Effector memory CD4-positive, alpha-beta T cell (primary cell): ENCODE data around the gene CORO2A.
"Not testable (repeated sequence)": the region's sequence is repeated elsewhere in the genome, so short reads cannot be mapped to it uniquely, and the experiment has no call there.

Experiments
- DNase-seq, 3 donors: peaks; one replicate each; pipeline ENCODE4 v3.0.0-alpha.2; 2020
- H3K27ac ChIP-seq: 2 replicates; pipeline ENCODE4 v1.7.0; 2013; ENCODE audit warnings: mild to moderate bottlenecking, low read length, moderate library complexity; ENCODE audit not compliant: insufficient read depth, poor library complexity, severe bottlenecking
- H3K27me3 ChIP-seq: replicated peaks from 2 replicates; pipeline ENCODE4 v1.7.0; 2013; ENCODE audit warnings: mild to moderate bottlenecking, low read length; ENCODE audit not compliant: insufficient read depth, control insufficient read depth, poor library complexity, severe bottlenecking
- H3K36me3 ChIP-seq: 2 replicates; pipeline ENCODE4 v1.7.0; 2013; ENCODE audit warnings: mild to moderate bottlenecking, low read length, moderate library complexity; ENCODE audit not compliant: control insufficient read depth, insufficient read depth
- H3K4me1 ChIP-seq: 2 replicates; pipeline ENCODE4 v1.7.0; 2013; ENCODE audit warnings: low read length, mild to moderate bottlenecking; ENCODE audit not compliant: control insufficient read depth, insufficient read depth, poor library complexity, severe bottlenecking
- H3K4me3 ChIP-seq: 2 replicates; pipeline ENCODE4 v1.7.0; 2013; ENCODE audit warnings: low read length, low read depth, mild to moderate bottlenecking; ENCODE audit not compliant: insufficient read depth, poor library complexity, severe bottlenecking
- H3K9me3 ChIP-seq: 2 replicates; pipeline ENCODE4 v1.7.0; 2013; ENCODE audit warnings: mild to moderate bottlenecking, low read length, moderate library complexity; ENCODE audit not compliant: control insufficient read depth

CORO2A gene

DNA sequence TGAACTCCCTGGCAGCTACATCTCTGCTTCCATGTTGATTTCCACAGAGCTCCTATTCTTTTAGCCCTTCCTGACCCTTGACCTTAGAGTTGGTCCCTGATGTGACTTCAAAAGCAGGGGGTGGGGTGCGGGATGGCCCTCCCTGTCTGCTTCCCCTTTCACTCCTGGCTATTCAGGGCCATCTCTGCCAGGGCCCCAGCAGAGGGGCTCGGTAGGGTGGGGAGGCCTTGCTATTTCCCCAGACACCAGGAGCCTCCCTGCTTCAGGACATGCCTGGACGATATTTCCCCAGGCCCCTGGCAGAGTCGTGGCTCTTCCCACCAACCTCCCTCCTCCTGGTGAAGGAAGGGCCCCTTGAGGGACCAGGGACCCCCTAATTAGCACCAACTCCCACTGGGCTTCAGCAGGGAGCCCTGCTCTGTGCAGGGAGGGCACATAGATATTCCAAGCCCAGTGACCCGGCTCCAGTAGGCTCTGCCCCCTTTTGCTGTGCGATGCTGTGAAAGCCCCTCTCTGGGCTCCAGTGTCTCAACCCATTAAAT, 17.3 kb downstream of the CORO2A start:
- Histone ChIP-seq H3K27me3 (no peaks in the 10 kb centered on the region), H3K27ac (no peak overlapping the region), H3K4me3 (no peak overlapping the region), H3K36me3 (no peaks in the 10 kb centered on the region), H3K4me1 (peaks cover 3% of the 10 kb centered on the region), H3K9me3 (no peaks in the 10 kb centered on the region)
- DNase-seq, result no peak

DNA sequence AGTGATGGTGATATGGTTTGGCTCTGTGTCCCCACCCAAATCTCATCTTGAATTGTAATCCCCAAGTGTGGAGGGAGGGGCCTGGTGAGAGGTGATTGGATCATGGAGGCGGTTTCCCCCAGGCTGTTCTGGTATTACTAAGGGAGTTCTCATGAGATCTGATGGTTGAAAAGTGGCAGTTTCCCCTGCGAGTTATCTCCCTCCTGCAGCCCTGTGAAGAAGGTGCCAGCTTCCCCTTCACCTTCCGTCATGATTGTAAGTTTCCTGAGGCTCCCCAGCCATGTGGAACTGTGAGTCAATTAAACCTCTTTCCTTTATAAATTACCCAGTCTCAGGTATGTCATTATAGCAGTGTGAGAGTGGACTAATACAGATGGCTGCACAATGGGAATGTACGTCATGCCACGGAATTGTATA, 17.9 kb downstream of the CORO2A start:
- not testable (repeated sequence) for H3K36me3 ChIP-seq, H3K4me1 ChIP-seq, H3K4me3 ChIP-seq, H3K27ac ChIP-seq, H3K27me3 ChIP-seq, DNase-seq, H3K9me3 ChIP-seq

DNA sequence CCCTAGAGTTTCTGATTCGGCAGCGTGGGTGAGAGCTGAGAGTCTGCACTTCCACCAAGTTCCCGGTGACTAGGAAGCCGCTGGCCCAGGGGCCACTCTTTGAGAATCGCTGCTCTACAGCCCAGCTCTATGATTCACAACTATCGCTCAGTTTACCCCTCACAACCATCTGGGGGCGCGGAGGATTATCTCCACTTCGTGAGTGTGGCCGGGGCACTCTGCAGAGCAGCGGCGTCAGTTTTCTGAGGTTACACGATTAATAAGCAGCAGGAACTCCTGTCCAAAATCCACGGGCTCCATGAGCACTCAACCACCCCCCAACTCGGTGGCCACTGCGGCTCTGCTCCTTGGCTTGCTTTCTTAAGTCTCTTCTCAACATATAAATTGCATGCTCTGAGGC, 19.3 kb downstream of the CORO2A start:
- no peaks in the 10 kb centered on the region for H3K27me3 ChIP-seq
- no peaks in the 10 kb centered on the region for H3K9me3 ChIP-seq
- no peak overlapping the region for H3K27ac ChIP-seq
- no peak overlapping the region for H3K4me3 ChIP-seq
- no peaks in the 10 kb centered on the region for H3K36me3 ChIP-seq
- DNase-seq, result no peak
- peaks cover 22% of the 10 kb centered on the region for H3K4me1 ChIP-seq

DNA sequence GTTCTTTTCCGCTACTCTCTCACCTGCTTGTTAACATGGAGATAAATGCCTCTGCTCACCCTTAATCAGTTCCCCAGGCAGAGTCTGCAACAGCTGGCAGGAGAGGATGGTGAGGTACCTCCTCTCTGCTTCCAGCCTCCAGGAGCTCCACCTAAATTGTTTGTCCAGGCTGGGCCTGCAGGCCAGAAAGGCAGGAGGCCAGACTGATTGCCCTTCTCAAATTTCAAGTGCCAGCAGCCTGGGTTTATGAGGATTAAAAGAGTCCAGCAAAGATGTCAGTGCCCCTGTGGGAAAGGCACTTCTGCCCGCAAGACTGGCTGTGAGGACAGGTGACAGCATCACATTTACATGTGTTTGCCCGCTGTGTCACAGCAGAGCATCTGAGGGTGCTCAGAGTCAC, 19.8 kb downstream of the CORO2A start:
- no peaks in the 10 kb centered on the region for H3K9me3 ChIP-seq
- no peaks in the 10 kb centered on the region for H3K27me3 ChIP-seq
- no peaks in the 10 kb centered on the region for H3K36me3 ChIP-seq
- no peak overlapping the region for H3K27ac ChIP-seq
- no peak overlapping the region for H3K4me3 ChIP-seq
- no peak for DNase-seq
- H3K4me1 ChIP-seq, result peaks cover 22% of the 10 kb centered on the region

DNA sequence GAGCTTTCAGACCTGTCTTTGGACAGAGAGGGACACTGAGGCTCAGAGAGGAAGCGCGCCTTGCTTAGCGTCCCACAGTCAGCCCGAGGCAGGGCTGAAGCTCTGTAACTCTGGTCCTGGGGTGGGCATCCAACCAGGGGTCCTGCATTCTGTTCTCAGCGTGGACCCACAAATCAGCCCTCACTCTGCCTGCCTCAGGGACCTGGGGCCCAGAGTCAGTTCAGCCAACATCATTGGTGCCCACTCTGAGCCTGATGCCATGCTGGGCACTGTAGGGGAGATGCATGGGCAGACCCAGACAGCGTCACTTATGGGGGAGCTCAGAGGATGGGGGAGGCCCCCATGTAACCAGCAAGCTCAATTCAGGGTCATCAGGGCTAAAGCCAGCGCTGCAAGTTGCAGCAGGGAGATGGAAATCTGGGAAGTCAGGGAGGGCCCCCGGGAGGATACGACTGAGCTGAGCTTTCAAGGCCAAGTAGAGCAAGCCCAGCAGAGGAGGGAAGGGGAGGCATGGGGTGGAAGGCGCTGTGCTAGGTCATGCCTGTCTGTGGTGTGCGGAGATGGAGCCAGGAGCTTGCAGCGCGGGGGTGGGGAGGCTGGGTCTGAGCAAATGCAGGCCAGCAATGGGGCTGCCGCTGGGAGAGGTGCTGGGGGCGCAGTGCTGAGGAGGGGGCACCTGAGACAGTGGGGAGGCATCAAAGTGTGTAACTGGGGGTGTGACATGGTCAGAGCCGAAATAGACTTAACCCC, 21.1 kb downstream of the CORO2A start:
- DNase-seq, result no peak
- Histone ChIP-seq H3K4me1 (peaks cover 22% of the 10 kb centered on the region), H3K27ac (no peak overlapping the region)

DNA sequence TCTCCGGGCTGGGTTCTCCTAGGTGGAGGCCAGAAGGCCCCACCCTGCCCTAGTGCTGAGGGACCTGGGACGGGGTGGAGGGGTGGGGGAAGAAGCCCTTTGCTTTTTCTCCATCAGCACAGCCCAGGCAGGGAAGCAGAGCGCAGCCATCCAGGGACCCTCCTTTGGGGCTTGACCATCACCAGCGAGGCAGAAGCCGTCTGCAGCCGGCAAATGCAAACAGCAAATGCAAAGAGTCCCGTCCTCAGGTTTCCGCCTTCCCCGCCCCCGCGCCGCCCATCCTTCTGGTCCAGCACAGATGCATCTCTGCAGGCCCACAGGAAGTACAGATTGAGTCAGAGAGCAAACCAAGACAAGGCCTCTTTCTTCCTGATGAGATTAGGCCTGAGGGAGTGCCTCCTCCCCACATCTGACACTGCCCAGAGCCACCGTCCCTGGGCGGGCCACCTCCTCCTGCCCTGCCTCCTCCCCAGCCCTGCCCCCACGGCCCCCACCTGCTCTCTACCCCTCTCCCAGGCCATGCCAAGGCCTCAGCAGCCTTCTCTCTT, 23.4 kb downstream of the CORO2A start:
- Histone ChIP-seq H3K4me3 (no peak overlapping the region), H3K9me3 (no peaks in the 10 kb centered on the region), H3K36me3 (no peaks in the 10 kb centered on the region), H3K4me1 (peaks cover 22% of the 10 kb centered on the region), H3K27ac (peak overlapping the region; percentile 59), H3K27me3 (no peaks in the 10 kb centered on the region)
- peak in 2 of 3 donors; percentile 8 to 12 for DNase-seq

More for the DNA sequence above, 21.1 kb downstream of the CORO2A start:
- H3K27me3 ChIP-seq, result no peaks in the 10 kb centered on the region
- no peak overlapping the region for H3K4me3 ChIP-seq
- no peaks in the 10 kb centered on the region for H3K9me3 ChIP-seq
- no peaks in the 10 kb centered on the region for H3K36me3 ChIP-seq

DNA sequence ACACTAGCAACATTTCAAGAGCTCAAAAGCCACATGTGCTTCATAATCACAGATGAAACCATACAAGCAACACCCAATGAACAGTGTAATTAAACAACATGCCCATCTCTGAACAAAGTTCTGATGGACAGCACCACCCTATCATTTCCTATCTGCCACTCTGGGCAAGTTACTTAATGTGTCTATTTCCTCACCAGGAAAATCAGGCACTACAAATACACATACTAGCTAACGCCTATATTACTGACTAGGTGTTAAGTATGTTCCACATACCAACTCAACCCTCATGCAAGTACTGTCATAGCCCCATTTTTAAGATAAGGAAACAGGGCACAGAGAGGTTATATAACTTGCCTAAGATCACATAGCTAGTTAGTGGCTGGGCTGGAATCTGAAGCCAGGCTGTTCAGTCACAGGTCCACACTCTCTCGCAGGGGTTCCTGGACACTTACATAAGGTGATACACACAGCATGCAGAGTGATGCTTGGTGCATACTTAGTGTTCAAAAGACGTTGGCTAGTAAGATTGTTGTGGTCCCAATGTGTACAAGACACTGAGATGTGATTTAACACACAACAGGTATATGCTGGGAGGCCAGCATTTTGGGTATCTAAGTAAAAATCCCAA, 24.2 kb downstream of the CORO2A start:
- Histone ChIP-seq H3K27ac (peak overlapping the region; percentile 7), H3K9me3 (no peaks in the 10 kb centered on the region), H3K27me3 (no peaks in the 10 kb centered on the region), H3K36me3 (no peaks in the 10 kb centered on the region), H3K4me3 (no peak overlapping the region), H3K4me1 (peaks cover 22% of the 10 kb centered on the region)
- DNase-seq, result no peak

DNA sequence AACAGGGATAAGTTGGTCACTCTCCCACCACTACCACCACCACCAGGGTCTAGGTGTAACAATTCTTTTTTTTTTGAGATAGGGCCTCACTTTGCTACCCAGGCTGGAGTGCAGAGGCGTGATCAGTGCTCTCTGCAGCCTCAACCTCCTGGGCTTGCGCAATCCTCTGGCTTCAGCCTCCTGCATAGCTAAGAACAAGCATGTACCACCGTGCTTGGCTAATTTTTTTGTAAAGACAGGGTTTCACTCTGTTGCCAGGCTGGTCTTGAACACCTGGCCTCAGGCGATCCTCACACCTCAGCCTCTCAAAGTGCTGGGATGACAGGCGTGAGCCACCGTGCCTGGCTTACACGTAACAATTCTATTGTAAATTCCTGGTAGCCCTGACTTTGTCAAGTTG, 27.5 kb downstream of the CORO2A start:
- no peak overlapping the region for H3K4me3 ChIP-seq
- no peaks in the 10 kb centered on the region for H3K27me3 ChIP-seq
- no peak overlapping the region for H3K27ac ChIP-seq
- DNase-seq, result no peak
- no peaks in the 10 kb centered on the region for H3K9me3 ChIP-seq
- no peaks in the 10 kb centered on the region for H3K36me3 ChIP-seq
- H3K4me1 ChIP-seq, result peaks cover 17% of the 10 kb centered on the region

DNA sequence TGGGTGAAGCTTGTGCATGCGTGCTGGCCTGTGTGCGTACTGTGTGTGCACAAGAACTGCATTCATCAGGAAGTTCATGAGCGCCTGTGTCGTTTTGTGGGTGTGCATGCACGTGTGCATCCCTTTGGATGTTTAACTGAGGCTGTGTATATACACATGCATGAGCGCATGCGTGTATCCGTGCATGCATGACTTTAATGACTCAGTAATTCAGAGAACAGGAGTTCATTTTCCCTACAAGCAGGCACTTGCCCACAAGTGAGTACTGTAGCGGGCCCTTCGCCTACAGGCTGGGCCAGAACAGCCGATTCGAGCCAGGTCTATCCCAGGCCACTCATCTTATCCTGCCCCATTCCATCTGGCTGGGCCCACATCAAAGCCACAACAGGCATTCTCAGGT, 29.8 kb downstream of the CORO2A start:
- DNase-seq, result no peak
- Histone ChIP-seq H3K27ac (no peak overlapping the region), H3K27me3 (no peaks in the 10 kb centered on the region), H3K36me3 (no peaks in the 10 kb centered on the region), H3K9me3 (no peaks in the 10 kb centered on the region), H3K4me3 (no peak overlapping the region), H3K4me1 (no peaks in the 10 kb centered on the region)

DNA sequence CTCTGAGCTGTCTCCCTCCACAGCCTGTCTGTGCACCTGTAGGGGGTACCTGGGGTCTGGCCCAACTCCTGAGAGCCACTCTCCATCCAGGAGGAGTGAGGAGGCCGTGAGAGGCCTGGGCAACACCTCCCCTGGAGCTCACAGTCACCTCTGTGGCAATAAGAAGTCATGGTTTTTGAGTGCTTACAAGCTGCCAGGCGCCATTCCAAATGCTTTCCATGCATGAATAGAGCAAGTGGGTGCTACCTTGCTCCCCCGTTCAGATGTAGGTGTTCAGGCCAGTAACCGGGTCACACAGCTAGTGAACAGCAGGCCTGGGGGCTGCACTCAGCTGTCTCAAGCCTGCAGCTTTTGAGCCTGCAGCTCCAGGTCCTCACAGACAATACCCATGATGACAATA, 30.6 kb downstream of the CORO2A start:
- no peak for DNase-seq
- H3K9me3 ChIP-seq, result no peaks in the 10 kb centered on the region
- H3K4me1 ChIP-seq, result no peaks in the 10 kb centered on the region
- H3K36me3 ChIP-seq, result peaks cover 5% of the 10 kb centered on the region
- H3K4me3 ChIP-seq, result no peak overlapping the region
- no peaks in the 10 kb centered on the region for H3K27me3 ChIP-seq
- H3K27ac ChIP-seq, result no peak overlapping the region
